H1 (cell line): ENCODE data around the gene BCL2L1. TPM values are rescaled to one million over a fixed set of nuclear protein-coding genes. Genes with fewer than 3 reads are reported as not detected.
A peak's percentile ranks its signal among the peaks of the same experiment; 100 is the strongest.

Experiments
- CTCF ChIA-PET: fragments of 300-600 bp; sonication (Branson Sonifier 250); formaldehyde crosslinking; loops from one replicate; lab custom pipeline; 2021; ENCODE audit not compliant: partially characterized antibody; lab: Charles Lee
- POLR2A ChIA-PET: fragments of 300-600 bp; sonication (Branson Sonifier 250); formaldehyde crosslinking; loops from one replicate; lab custom pipeline; 2021; ENCODE audit warnings: inconsistent platforms; ENCODE audit not compliant: partially characterized antibody; lab: Charles Lee
- DNase-seq, 2 experiments: peaks; one replicate each; pipeline versions ENCODE4 v3.0.0 to v3.0.0-alpha.2; 2010 to 2022; ENCODE audit warnings: low spot score in 2 of 2, low read depth in 1 of 2, mixed read lengths in 1 of 2
- FAIRE-seq: peaks from 2 replicates; lab custom pipeline; 2011; peaks lifted over from hg19 to GRCh38; lab: Jason Lieb, UNC
- H2AFZ ChIP-seq: 2 replicates; pipeline ENCODE4 v1.8.1; 2012; ENCODE audit warnings: low read length, inconsistent platforms
- H2AK5ac ChIP-seq: 2 replicates; pipeline ENCODE4 v1.6.1; 2013; ENCODE audit warnings: low read depth, low read length
- H2BK120ac ChIP-seq: replicated peaks from 2 replicates; pipeline ENCODE3; 2013; ENCODE audit warnings: low read depth, low read length, inconsistent platforms
- H2BK12ac ChIP-seq: 2 replicates; pipeline ENCODE4 v1.6.1; 2013; ENCODE audit warnings: low read depth, low read length
- H2BK15ac ChIP-seq: 2 replicates; pipeline ENCODE4 v1.6.1; 2013; ENCODE audit warnings: low read length
- H2BK20ac ChIP-seq: 2 replicates; pipeline ENCODE4 v1.6.1; 2013; ENCODE audit warnings: low read length
- H2BK5ac ChIP-seq: 2 replicates; pipeline ENCODE4 v1.6.1; 2013; ENCODE audit warnings: low read depth, low read length
- H3K14ac ChIP-seq: 2 replicates; pipeline ENCODE4 v1.6.1; 2013; ENCODE audit warnings: inconsistent platforms; ENCODE audit not compliant: insufficient read length
- H3K18ac ChIP-seq: 2 replicates; pipeline ENCODE4 v1.6.1; 2013; ENCODE audit warnings: low read length; ENCODE audit errors: extremely low read depth
- H3K23ac ChIP-seq: 2 replicates; pipeline ENCODE4 v1.6.1; 2013; ENCODE audit warnings: inconsistent platforms; ENCODE audit not compliant: insufficient read length
- H3K23me2 ChIP-seq: 2 replicates; pipeline ENCODE4 v1.6.1; 2013; ENCODE audit warnings: low read depth, low read length
- H3K27ac ChIP-seq: 2 replicates; pipeline ENCODE4 v1.6.1; 2011; ENCODE audit warnings: low read depth, low read length, inconsistent platforms
- H3K27me3 ChIP-seq, 4 experiments: replicated peaks in 1 of 4; 1 replicate in 1 of 4; 2 replicates in 3 of 4; pipeline versions ENCODE4 v1.6.1 to v1.8.1; 2011 to 2013; ENCODE audit warnings: low read length in 3 of 4, mild to moderate bottlenecking in 3 of 4, inconsistent platforms in 2 of 4, mixed read lengths in 2 of 4, moderate library complexity in 1 of 4; ENCODE audit not compliant: control insufficient read depth in 3 of 4, insufficient read depth in 3 of 4; ENCODE audit errors: extremely low read depth in 1 of 4
- H3K36me3 ChIP-seq, 4 experiments: 2 replicates each; pipeline versions ENCODE4 v1.6.1 to v1.8.1; 2011 to 2013; ENCODE audit warnings: mild to moderate bottlenecking in 4 of 4, low read length in 3 of 4, moderate library complexity in 2 of 4, control low read depth in 1 of 4, inconsistent platforms in 1 of 4; ENCODE audit not compliant: insufficient read depth in 4 of 4, control insufficient read depth in 2 of 4
- H3K4ac ChIP-seq: replicated peaks from 2 replicates; pipeline ENCODE3; 2013; ENCODE audit warnings: low read length, low read depth, mixed read lengths, inconsistent platforms; ENCODE audit not compliant: insufficient read length
- H3K4me1 ChIP-seq, 4 experiments: replicated peaks in 1 of 4; 1 replicate in 1 of 4; 2 replicates in 3 of 4; pipeline versions ENCODE4 v1.6.1 to v1.8.1; 2011 to 2013; ENCODE audit warnings: low read length in 3 of 4, inconsistent platforms in 2 of 4, mixed read lengths in 1 of 4; ENCODE audit not compliant: insufficient read depth in 4 of 4, control insufficient read depth in 3 of 4
- H3K4me2 ChIP-seq, 2 experiments: 2 replicates each; pipeline versions ENCODE4 v1.6.1 to v1.8.1; 2011 to 2013; ENCODE audit warnings: low read depth in 2 of 2, low read length in 2 of 2, control low read depth in 1 of 2, inconsistent platforms in 1 of 2, mild to moderate bottlenecking in 1 of 2; ENCODE audit not compliant: insufficient read depth in 1 of 2
- H3K4me3 ChIP-seq, 4 experiments: fragments of 200-600, 300-600 bp in 1 of 4; sonication (generic), shearing (Covaris generic), sonication (Bioruptor Twin) in 1 of 4; 2 replicates each; pipeline versions ENCODE4 v1.5.1 to v1.8.1; 2011 to 2016; ENCODE audit warnings: low read length in 4 of 4, low read depth in 3 of 4, control low read depth in 2 of 4, inconsistent platforms in 2 of 4, mild to moderate bottlenecking in 2 of 4, mixed read lengths in 1 of 4, moderate library complexity in 1 of 4; ENCODE audit not compliant: insufficient read depth in 2 of 4; ENCODE audit errors: extremely low read depth in 1 of 4
- H3K56ac ChIP-seq: replicated peaks from 2 replicates; pipeline ENCODE3; 2013; ENCODE audit warnings: low read depth, mild to moderate bottlenecking, mixed read lengths, low read length, inconsistent platforms; ENCODE audit not compliant: insufficient read length
- H3K79me1 ChIP-seq: 2 replicates; pipeline ENCODE4 v1.6.1; 2013; ENCODE audit warnings: low read depth, low read length, control low read depth
- H3K79me2 ChIP-seq, 2 experiments: 2 replicates each; pipeline versions ENCODE4 v1.6.1 to v1.8.1; 2012 to 2013; ENCODE audit warnings: low read length in 2 of 2, mild to moderate bottlenecking in 2 of 2, inconsistent platforms in 1 of 2; ENCODE audit not compliant: insufficient read depth in 2 of 2, control insufficient read depth in 1 of 2
- H3K9ac ChIP-seq, 4 experiments: replicated peaks in 1 of 4; 1 replicate in 1 of 4; 2 replicates in 3 of 4; pipeline versions ENCODE4 v1.6.1 to v1.8.1; 2011 to 2013; ENCODE audit warnings: low read depth in 3 of 4, low read length in 3 of 4, control low read depth in 2 of 4, mild to moderate bottlenecking in 2 of 4, moderate library complexity in 2 of 4, inconsistent platforms in 1 of 4; ENCODE audit errors: extremely low read depth in 1 of 4
- H3K9me3 ChIP-seq, 2 experiments: 2 replicates each; pipeline versions ENCODE4 v1.6.1 to v1.8.1; 2012 to 2013; ENCODE audit warnings: mild to moderate bottlenecking in 2 of 2, moderate library complexity in 2 of 2, control low read depth in 1 of 2, inconsistent platforms in 1 of 2, low read depth in 1 of 2, low read length in 1 of 2, mixed read lengths in 1 of 2; ENCODE audit not compliant: insufficient read depth in 2 of 2
- H4K20me1 ChIP-seq, 2 experiments: replicated peaks in 1 of 2; 2 replicates each; pipeline versions ENCODE3 to v1.8.1; 2011 to 2013; ENCODE audit warnings: inconsistent platforms in 2 of 2, low read length in 2 of 2, mild to moderate bottlenecking in 1 of 2; ENCODE audit not compliant: insufficient read depth in 2 of 2, control insufficient read depth in 1 of 2
- H4K5ac ChIP-seq: 2 replicates; pipeline ENCODE4 v1.6.1; 2013; ENCODE audit warnings: low read length, low read depth, mixed read lengths, inconsistent platforms; ENCODE audit not compliant: insufficient read length
- H4K8ac ChIP-seq: 2 replicates; pipeline ENCODE4 v1.8.0; 2013; ENCODE audit warnings: mild to moderate bottlenecking, moderate library complexity, low read length, inconsistent platforms; ENCODE audit not compliant: insufficient read depth; ENCODE audit errors: extremely low read depth
- H4K91ac ChIP-seq: replicated peaks from 2 replicates; pipeline ENCODE3; 2013; ENCODE audit warnings: low read length, mixed read lengths, inconsistent platforms; ENCODE audit not compliant: insufficient read length
- CBX5 ChIP-seq: fragments of 300-800, 300-1000 bp; sonication (generic); IDR thresholded peaks from 2 replicates; pipeline ENCODE4 v1.7.1; 2016; ENCODE audit warnings: antibody characterized with exemption, low read length, low read depth
- CBX8 ChIP-seq: fragments of 300-800, 300-1000 bp; sonication (generic); IDR thresholded peaks from 2 replicates; pipeline ENCODE4 v1.7.1; 2016; ENCODE audit warnings: low read depth, low read length, borderline replicate concordance
- CEBPB ChIP-seq: IDR thresholded peaks from 2 replicates; pipeline ENCODE4 v1.6.1; 2012; ENCODE audit warnings: low read depth, low read length
- CHD1 ChIP-seq: IDR thresholded peaks from 2 replicates; pipeline ENCODE4 v1.6.1; 2012; ENCODE audit warnings: low read depth, low read length, improper control_type of control experiment
- CTBP2 ChIP-seq: IDR thresholded peaks from 2 replicates; pipeline ENCODE4 v1.7.0; 2011; ENCODE audit warnings: borderline replicate concordance, mild to moderate bottlenecking, moderate library complexity, mixed read lengths, low read length; ENCODE audit not compliant: insufficient read depth, insufficient read length
- EP300 ChIP-seq, 2 experiments: IDR thresholded peaks; 1 replicate in 1 of 2; 2 replicates in 1 of 2; pipeline ENCODE4 v1.6.1; 2011 to 2012; ENCODE audit warnings: low read depth in 2 of 2, low read length in 2 of 2, mild to moderate bottlenecking in 2 of 2, borderline replicate concordance in 1 of 2, inconsistent platforms in 1 of 2, moderate library complexity in 1 of 2
- HDAC2 ChIP-seq, 2 experiments: fragments of 300-600 bp in 1 of 2; sonication (generic) in 1 of 2; IDR thresholded peaks; 2 replicates each; pipeline ENCODE4 v1.6.1; 2011 to 2012; ENCODE audit warnings: low read depth in 2 of 2, low read length in 2 of 2, mild to moderate bottlenecking in 2 of 2, moderate library complexity in 2 of 2, borderline replicate concordance in 1 of 2, inconsistent platforms in 1 of 2
- RXRA ChIP-seq: IDR thresholded peaks from 2 replicates; pipeline ENCODE4 v1.6.1; 2011; ENCODE audit warnings: low read depth, mild to moderate bottlenecking, low read length, moderate library complexity; ENCODE audit not compliant: insufficient read depth
- SP1 ChIP-seq: IDR thresholded peaks from 2 replicates; pipeline ENCODE4 v1.6.1; 2011; ENCODE audit warnings: low read depth, low read length
- SUZ12 ChIP-seq: fragments of 200-600 bp; sonication (generic); IDR thresholded peaks from 2 replicates; pipeline ENCODE4 v1.6.1; 2012; ENCODE audit warnings: mild to moderate bottlenecking, inconsistent platforms, low read length, moderate library complexity, mixed read lengths
- YY1 ChIP-seq: IDR thresholded peaks from 2 replicates; pipeline ENCODE4 v1.6.1; 2011; ENCODE audit warnings: low read depth, mild to moderate bottlenecking, low read length
- WGBS, 2 experiments: shearing (Covaris generic) in 1 of 2; methylation state at CpG; one replicate each; pipeline versions ENCODE4 v1.1.6 to v1.1.7; 2013 to 2015; ENCODE audit warnings: low lambda C conversion rate in 2 of 2, mixed read lengths in 2 of 2, inconsistent platforms in 1 of 2, low coverage in 1 of 2, missing lambda C conversion rate in 1 of 2; ENCODE audit not compliant: insufficient replicate concordance in 2 of 2, insufficient coverage in 1 of 2, insufficient read length in 1 of 2; ENCODE audit errors: extremely low coverage in 1 of 2, missing lambda C conversion rate in 1 of 2; 5-methylcytosine and 5-hydroxymethylcytosine counted together
- polyA plus RNA-seq, 7 experiments: library from polyadenylated mRNA; depleted of rRNA in 3 of 7; stranded (reverse) in 5 of 7; unstranded in 2 of 7; fragments of >200 nt in 5 of 7; fragments of 200-250 nt in 2 of 7; gene quantifications; 1 replicate in 5 of 7; 2 replicates in 1 of 7; 4 replicates in 1 of 7; pipeline versions ENCODE4 v1.2.1 to v1.2.3, GENCODE V29; 2011 to 2013; ENCODE audit warnings: missing spikeins in 2 of 7, mixed read lengths in 2 of 7
- total RNA-seq: library from RNA; stranded (reverse); fragmentation: NEBNext Ultra II Directional; extraction: Animal tissue kit (Norgen Biotek cat#: 25700); gene quantifications from 2 replicates; pipeline ENCODE4 v1.2.1, GENCODE V29; 2021
- TF ChIP-seq, protein P1 (sequence below): IDR thresholded peaks from 2 replicates; pipeline ENCODE4 v1.6.1; 2012; ENCODE audit warnings: low read length, inconsistent platforms

BCL2L1 gene
- total and polyA plus RNA-seq, 2 of the 8 experiments (the other 6 are each of a cell fraction or from before 2014, with no cell fraction given): 64.9 to 66.1 TPM

DNA sequence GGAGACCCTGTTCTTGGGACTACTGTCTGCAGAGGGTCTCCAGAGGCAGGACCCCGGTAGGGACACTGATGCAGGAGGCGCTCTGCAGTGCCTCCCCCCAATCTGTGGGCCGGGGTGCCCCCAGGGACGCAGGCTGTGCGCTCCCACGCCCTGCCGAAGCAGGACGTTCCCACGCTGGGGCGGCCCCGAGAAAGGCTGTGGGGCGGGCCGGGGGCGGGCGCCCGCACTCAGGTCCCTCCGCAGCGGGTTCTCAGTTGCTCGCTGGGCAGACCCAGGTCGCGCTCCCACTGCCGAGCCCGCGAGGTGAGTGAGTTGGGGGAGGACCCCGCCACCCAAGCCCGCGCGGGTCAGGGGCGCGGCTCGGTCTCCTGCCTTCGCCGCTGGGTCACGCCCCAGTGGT lies 85.0 kb downstream of the BCL2L1 start, which contains the start of gene COX4I2:
COX4I2 (plus strand) TSS at position 253 of the 400 bp plus-strand sequence. CDS start 1,106 bp downstream, outside the sequence.
- 73% methylated on average over 28 of the region's 34 CpGs; no CpG with 5 or more reads in 1 of the 2 experiments for WGBS, 2 experiments
- no peak within 1 kb of the TSS for H3K9ac ChIP-seq
- H2AK5ac ChIP-seq: no peak within 1 kb of the TSS
- DNase-seq (peak in 1 of 2 experiments; percentile 55), FAIRE-seq (no peak)
- POLR2A ChIA-PET: no interaction called here
- H3K14ac ChIP-seq: no peak within 1 kb of the TSS
- H4K20me1 ChIP-seq: peaks cover 0 to 2% of the 10 kb centered on the region in 2 experiments
- H2AFZ ChIP-seq: peak within 1 kb of the TSS; percentile 63; the same call in 1 of the 2 replicates
- H2BK120ac ChIP-seq: no peak within 1 kb of the TSS
- no peaks in the 10 kb centered on the region for H3K36me3 ChIP-seq
- H3K79me1 ChIP-seq: no peaks in the 10 kb centered on the region
- no peaks in the 10 kb centered on the region for H3K79me2 ChIP-seq
- H3K4me1 ChIP-seq: peaks cover 0 to 2% (median 0%) of the 10 kb centered on the region in 4 experiments; a peak in 2 of 7 replicates
- H3K18ac ChIP-seq: no peak within 1 kb of the TSS
- H2BK15ac ChIP-seq: no peak within 1 kb of the TSS
- no peak within 1 kb of the TSS for H4K5ac ChIP-seq
- H3K56ac ChIP-seq: no peak within 1 kb of the TSS
- H4K8ac ChIP-seq: no peak within 1 kb of the TSS; the same call in 1 of the 2 replicates
- no peak within 1 kb of the TSS for H3K4me2 ChIP-seq
- H4K91ac ChIP-seq: no peak within 1 kb of the TSS
- H2BK5ac ChIP-seq: no peak within 1 kb of the TSS
- CTCF ChIA-PET: interaction anchor here (1.5 kb wide), 1 partner anchor 25 kb away, joined by 7 read pairs; no protein-coding TSS in a partner anchor
- H3K23me2 ChIP-seq: no peaks in the 10 kb centered on the region
- no peak within 1 kb of the TSS for H3K4ac ChIP-seq
- H3K27me3 ChIP-seq: no peaks in the 10 kb centered on the region
- no peak within 1 kb of the TSS for H3K23ac ChIP-seq
- H2BK12ac ChIP-seq: no peak within 1 kb of the TSS
- H3K4me3 ChIP-seq: peak within 1 kb of the TSS in 1 of 4 experiments; percentile 6; a peak in 1 of 8 replicates
- H3K9me3 ChIP-seq: no peaks in the 10 kb centered on the region
- no peak within 1 kb of the TSS for H2BK20ac ChIP-seq
- H3K27ac ChIP-seq: no peak within 1 kb of the TSS
- no peak for TF ChIP-seq CBX5
- no peak for TF ChIP-seq CTBP2
- TF ChIP-seq HDAC2 (IDR thresholded peaks at IDR 0.05; ENCODE audit: borderline replicate concordance in 1 of 2, low read depth in 2 of 2, low read length in 2 of 2): no peak
- no peak for TF ChIP-seq CEBPB
- no peak for TF ChIP-seq SUZ12
- TF ChIP-seq EP300 (IDR thresholded peaks at IDR 0.05; ENCODE audit: borderline replicate concordance in 1 of 2, low read depth in 2 of 2, low read length in 2 of 2): no peak
- no peak for TF ChIP-seq CHD1
- no peak for TF ChIP-seq CBX8
- TF ChIP-seq, protein P1, sequence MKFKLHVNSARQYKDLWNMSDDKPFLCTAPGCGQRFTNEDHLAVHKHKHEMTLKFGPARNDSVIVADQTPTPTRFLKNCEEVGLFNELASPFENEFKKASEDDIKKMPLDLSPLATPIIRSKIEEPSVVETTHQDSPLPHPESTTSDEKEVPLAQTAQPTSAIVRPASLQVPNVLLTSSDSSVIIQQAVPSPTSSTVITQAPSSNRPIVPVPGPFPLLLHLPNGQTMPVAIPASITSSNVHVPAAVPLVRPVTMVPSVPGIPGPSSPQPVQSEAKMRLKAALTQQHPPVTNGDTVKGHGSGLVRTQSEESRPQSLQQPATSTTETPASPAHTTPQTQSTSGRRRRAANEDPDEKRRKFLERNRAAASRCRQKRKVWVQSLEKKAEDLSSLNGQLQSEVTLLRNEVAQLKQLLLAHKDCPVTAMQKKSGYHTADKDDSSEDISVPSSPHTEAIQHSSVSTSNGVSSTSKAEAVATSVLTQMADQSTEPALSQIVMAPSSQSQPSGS: no peak
- TF ChIP-seq RXRA: no peak
- TF ChIP-seq YY1: no peak
- TF ChIP-seq SP1: no peak
